ENCODE measurements around the gene C3AR1.

C3AR1 gene

DNA sequence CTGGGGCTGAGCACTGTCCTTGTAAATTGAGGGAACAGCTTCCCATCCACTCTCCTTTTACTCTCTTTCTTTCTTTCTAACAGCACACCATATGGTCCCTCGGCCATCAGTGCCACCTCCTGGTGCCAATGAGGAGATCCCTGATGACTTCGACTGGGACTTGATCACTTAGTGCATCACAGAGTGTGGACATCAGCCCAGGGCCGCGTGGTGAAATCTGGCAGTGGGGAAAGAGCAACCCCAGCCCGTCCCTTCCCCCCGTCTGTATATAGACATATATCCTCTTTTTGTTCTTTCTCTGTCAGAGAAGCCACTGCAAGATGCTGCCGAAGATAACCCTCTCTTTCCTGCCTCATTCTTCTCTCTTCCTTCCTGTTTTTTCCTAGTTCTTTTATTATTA, 13.5 kb downstream of the C3AR1 start:
- in situ Hi-C loops (cut with HindIII; ENCODE audit: low pct_ligation_motif_present, low sequenced_read_pairs), result no loop called here
- peaks cover 41% of the 10 kb centered on the region for H3K36me3 ChIP-seq (replicated peaks)

DNA sequence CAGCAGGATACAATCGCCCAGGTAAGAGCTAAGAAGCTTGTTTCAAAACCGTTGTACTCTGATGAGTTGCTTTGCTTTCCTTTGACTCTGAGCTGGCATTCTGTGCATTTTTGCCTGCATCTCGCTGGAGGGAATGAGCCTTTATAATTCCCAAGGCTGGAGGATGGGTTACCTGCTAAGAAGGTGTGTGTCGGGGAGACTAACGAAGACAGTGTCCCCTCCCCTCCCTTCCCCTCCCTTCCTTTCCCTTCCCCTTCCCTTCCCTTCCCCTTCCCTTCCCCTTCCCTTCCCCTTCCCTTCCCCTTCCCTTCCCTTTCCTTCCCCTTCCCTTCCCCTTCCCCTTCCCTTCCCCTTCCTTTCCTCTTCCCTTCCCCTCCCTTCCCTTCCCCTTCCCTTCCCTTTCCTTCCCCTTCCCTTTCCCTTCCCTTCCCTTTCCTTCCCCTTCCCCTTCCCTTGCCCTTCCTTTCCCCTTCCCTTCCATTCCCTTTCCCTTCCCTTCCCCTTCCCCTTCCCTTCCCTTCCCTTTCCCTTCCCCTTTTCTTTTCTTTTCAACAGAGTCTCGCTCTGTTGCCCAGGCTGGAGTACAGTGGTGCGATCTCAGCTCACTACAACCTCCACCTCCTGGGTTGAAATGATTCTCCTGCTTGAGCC, 15.4 kb downstream of the C3AR1 start:
- no peaks in the 10 kb centered on the region for H3K27me3 ChIP-seq (replicated peaks)
- peaks cover 45% of the 10 kb centered on the region for H3K36me3 ChIP-seq (replicated peaks)
- no peak for DNase-seq
- TF ChIP-seq, protein P1, sequence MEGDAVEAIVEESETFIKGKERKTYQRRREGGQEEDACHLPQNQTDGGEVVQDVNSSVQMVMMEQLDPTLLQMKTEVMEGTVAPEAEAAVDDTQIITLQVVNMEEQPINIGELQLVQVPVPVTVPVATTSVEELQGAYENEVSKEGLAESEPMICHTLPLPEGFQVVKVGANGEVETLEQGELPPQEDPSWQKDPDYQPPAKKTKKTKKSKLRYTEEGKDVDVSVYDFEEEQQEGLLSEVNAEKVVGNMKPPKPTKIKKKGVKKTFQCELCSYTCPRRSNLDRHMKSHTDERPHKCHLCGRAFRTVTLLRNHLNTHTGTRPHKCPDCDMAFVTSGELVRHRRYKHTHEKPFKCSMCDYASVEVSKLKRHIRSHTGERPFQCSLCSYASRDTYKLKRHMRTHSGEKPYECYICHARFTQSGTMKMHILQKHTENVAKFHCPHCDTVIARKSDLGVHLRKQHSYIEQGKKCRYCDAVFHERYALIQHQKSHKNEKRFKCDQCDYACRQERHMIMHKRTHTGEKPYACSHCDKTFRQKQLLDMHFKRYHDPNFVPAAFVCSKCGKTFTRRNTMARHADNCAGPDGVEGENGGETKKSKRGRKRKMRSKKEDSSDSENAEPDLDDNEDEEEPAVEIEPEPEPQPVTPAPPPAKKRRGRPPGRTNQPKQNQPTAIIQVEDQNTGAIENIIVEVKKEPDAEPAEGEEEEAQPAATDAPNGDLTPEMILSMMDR (IDR thresholded peaks at IDR 0.05; ENCODE audit: low read depth, low read length, missing control alignments), result no peak
- no peak overlapping the region for H3K4me3 ChIP-seq (ENCODE audit: low read depth, low read length)
- no peak overlapping the region for H3K27ac ChIP-seq
- in situ Hi-C loops (cut with HindIII; ENCODE audit: low pct_ligation_motif_present, low sequenced_read_pairs), result no loop called here

More for the DNA sequence above, 13.5 kb downstream of the C3AR1 start:
- Histone ChIP-seq H3K27me3 (replicated peaks) (no peaks in the 10 kb centered on the region), H3K27ac (no peak overlapping the region), H3K4me3 (ENCODE audit: low read depth, low read length) (no peak overlapping the region)
- TF ChIP-seq, protein P1 (IDR thresholded peaks at IDR 0.05; ENCODE audit: low read depth, low read length, missing control alignments), result no peak
- DNase-seq, result no peak

DNA sequence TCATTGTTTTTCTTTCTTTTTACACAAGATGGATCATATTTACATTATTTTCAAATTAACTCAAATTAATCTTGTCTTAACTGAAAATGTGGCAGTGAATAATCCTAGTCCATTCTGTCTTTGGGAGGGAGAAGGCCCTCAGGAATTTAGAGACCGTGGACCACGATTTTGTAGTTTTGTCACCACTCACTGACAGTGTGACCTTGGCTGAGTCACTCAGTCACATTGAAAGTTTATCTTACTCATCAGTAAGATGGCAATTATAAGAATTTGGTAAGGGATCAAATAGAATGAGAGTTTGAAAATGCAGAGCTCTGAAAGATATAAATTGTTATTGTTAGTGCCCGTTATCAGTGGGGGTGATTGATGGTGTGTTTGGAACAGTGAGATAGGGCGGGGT, 17.3 kb downstream of the C3AR1 start:
- Histone ChIP-seq H3K27me3 (replicated peaks) (no peaks in the 10 kb centered on the region), H3K4me3 (ENCODE audit: low read depth, low read length) (no peak overlapping the region), H3K27ac (no peak overlapping the region), H3K36me3 (replicated peaks) (peaks cover 49% of the 10 kb centered on the region)
- TF ChIP-seq, protein P1 (IDR thresholded peaks at IDR 0.05; ENCODE audit: low read depth, low read length, missing control alignments), result no peak
- in situ Hi-C loops (cut with HindIII; ENCODE audit: low pct_ligation_motif_present, low sequenced_read_pairs), result no loop called here
- no peak for DNase-seq

DNA sequence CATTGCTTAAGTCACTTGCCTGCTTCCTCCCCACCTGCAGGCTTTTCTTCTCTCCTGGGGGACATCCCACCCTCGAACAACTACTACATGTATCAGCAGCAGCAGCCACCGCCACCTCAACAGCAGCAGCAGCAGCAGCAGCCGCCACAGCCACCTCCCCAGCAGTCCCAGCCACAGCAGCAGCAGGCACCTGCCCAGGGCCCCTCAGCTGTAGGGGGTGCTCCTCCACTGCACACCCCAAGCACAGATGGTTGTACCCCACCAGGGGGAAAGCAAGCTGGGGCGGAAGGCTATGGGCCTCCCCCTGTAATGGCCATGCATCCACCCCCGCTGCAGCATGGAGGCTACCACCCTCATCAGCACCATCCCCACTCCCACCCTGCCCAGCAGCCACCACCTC, 18.3 kb downstream of the C3AR1 start:
- no peak overlapping the region for H3K27ac ChIP-seq
- no peak for DNase-seq
- H3K4me3 ChIP-seq (ENCODE audit: low read depth, low read length), result no peak overlapping the region
- TF ChIP-seq, protein P1 (IDR thresholded peaks at IDR 0.05; ENCODE audit: low read depth, low read length, missing control alignments), result no peak
- no peaks in the 10 kb centered on the region for H3K27me3 ChIP-seq (replicated peaks)
- in situ Hi-C loops (cut with HindIII; ENCODE audit: low pct_ligation_motif_present, low sequenced_read_pairs), result no loop called here
- peaks cover 52% of the 10 kb centered on the region for H3K36me3 ChIP-seq (replicated peaks)

DNA sequence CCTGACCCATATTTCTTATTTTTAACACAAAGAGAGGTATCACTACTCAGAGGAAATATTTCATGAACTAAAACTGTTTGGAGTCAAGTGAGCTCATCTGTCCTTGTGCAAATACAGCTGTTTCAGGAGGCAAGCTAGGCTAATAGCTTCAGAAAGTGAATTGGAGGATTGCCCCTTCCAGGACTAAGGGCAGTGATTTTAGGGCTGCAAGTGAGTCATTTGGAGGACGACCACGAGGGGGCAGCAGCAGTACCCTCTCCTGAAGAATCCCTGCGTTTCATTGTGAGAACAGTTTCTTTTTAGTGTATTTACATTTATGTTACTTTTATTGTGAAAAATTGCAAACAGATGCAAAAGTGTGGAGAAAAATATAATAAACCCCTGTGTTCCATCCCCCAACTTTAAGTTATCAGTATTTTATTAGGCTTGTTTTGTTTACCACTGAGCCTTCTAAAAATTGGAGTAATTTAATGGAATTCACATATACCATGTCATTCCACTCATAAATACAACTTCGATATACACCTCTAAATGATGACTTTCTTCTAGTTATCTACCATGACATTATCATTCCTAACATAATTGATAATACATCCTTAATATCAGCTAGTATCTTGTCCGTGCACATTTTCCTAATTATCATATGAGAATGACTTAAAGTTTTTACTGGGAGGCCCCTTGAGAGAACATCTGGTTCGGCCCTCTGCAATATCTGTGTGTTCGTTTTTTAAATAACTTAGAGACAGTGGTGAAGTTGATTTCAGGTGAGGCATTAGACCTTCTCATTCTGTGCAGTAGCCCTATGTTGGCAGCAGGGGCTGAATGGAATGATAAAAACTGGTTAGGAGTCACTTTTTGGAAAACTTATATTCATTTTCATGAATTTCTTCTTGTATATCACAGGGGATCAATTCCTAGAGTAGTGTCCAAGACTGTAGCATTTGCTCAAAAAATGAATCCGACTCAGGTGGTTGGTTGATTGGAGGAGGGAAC, 19.9 kb downstream of the C3AR1 start:
- H3K27ac ChIP-seq, result no peak overlapping the region
- H3K36me3 ChIP-seq (replicated peaks), result peaks cover 42% of the 10 kb centered on the region
- TF ChIP-seq, protein P1 (IDR thresholded peaks at IDR 0.05; ENCODE audit: low read depth, low read length, missing control alignments), result peak; percentile 94
- no peak overlapping the region for H3K4me3 ChIP-seq (ENCODE audit: low read depth, low read length)
- in situ Hi-C loops (cut with HindIII; ENCODE audit: low pct_ligation_motif_present, low sequenced_read_pairs), result no loop called here
- no peaks in the 10 kb centered on the region for H3K27me3 ChIP-seq (replicated peaks)
- DNase-seq, result peak; percentile 79

All from brain microvascular endothelial cell (primary cell).